ENCODE data around the gene ALG14. TPM values are rescaled to one million over a fixed set of nuclear protein-coding genes. Genes with fewer than 3 reads are reported as not detected.

ALG14 gene
- total RNA-seq, 1 experiment from 2014 or later: 5.7 TPM

DNA sequence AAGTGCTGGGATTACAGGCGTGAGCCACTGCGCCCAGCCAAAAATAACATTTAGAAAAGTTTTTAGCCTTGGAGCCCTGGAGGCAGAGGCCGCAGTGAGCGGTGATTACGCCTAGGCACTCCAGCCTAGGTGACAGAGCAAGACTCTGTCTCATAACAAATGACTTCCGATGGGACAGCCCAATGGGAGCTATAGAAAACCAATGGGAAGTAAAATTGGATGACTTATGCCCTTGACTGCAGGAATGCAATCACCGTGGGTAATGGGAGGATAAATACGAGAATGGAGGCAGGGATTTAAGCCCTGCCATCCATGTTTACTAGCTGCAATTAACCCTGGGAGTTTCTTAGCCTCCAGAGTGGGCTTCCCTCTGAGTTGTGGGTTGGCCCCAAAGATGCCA lies 108.9 kb downstream of the ALG14 start:
- no peak overlapping the region for H3K9ac ChIP-seq (ENCODE audit: low read length)
- BruUV-seq (replicated peaks): no TSS peak
- TF ChIP-seq, protein P1, sequence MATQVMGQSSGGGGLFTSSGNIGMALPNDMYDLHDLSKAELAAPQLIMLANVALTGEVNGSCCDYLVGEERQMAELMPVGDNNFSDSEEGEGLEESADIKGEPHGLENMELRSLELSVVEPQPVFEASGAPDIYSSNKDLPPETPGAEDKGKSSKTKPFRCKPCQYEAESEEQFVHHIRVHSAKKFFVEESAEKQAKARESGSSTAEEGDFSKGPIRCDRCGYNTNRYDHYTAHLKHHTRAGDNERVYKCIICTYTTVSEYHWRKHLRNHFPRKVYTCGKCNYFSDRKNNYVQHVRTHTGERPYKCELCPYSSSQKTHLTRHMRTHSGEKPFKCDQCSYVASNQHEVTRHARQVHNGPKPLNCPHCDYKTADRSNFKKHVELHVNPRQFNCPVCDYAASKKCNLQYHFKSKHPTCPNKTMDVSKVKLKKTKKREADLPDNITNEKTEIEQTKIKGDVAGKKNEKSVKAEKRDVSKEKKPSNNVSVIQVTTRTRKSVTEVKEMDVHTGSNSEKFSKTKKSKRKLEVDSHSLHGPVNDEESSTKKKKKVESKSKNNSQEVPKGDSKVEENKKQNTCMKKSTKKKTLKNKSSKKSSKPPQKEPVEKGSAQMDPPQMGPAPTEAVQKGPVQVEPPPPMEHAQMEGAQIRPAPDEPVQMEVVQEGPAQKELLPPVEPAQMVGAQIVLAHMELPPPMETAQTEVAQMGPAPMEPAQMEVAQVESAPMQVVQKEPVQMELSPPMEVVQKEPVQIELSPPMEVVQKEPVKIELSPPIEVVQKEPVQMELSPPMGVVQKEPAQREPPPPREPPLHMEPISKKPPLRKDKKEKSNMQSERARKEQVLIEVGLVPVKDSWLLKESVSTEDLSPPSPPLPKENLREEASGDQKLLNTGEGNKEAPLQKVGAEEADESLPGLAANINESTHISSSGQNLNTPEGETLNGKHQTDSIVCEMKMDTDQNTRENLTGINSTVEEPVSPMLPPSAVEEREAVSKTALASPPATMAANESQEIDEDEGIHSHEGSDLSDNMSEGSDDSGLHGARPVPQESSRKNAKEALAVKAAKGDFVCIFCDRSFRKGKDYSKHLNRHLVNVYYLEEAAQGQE (IDR thresholded peaks at IDR 0.05; ENCODE audit: low read depth): no peak
- TF ChIP-seq POLR2AphosphoS5 (IDR thresholded peaks at IDR 0.05; ENCODE audit: low read depth, low read length): no peak
- TF ChIP-seq SP1 (IDR thresholded peaks at IDR 0.05; ENCODE audit: low read depth): no peak
- no peak for TF ChIP-seq RAD21 (IDR thresholded peaks at IDR 0.05; ENCODE audit: low read depth)
- TF ChIP-seq, protein P2, sequence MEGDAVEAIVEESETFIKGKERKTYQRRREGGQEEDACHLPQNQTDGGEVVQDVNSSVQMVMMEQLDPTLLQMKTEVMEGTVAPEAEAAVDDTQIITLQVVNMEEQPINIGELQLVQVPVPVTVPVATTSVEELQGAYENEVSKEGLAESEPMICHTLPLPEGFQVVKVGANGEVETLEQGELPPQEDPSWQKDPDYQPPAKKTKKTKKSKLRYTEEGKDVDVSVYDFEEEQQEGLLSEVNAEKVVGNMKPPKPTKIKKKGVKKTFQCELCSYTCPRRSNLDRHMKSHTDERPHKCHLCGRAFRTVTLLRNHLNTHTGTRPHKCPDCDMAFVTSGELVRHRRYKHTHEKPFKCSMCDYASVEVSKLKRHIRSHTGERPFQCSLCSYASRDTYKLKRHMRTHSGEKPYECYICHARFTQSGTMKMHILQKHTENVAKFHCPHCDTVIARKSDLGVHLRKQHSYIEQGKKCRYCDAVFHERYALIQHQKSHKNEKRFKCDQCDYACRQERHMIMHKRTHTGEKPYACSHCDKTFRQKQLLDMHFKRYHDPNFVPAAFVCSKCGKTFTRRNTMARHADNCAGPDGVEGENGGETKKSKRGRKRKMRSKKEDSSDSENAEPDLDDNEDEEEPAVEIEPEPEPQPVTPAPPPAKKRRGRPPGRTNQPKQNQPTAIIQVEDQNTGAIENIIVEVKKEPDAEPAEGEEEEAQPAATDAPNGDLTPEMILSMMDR (IDR thresholded peaks at IDR 0.05 in 2 of 3, conservative IDR thresholded peaks at IDR 0.05 in 1 of 3; ENCODE audit: borderline replicate concordance in 1 of 3, insufficient read depth in 1 of 3, low read depth in 2 of 3, low read length in 2 of 3): no peak
- TF ChIP-seq, protein P3, sequence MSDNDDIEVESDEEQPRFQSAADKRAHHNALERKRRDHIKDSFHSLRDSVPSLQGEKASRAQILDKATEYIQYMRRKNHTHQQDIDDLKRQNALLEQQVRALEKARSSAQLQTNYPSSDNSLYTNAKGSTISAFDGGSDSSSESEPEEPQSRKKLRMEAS (IDR thresholded peaks at IDR 0.05): no peak
- no peak for TF ChIP-seq CEBPB (IDR thresholded peaks at IDR 0.05; ENCODE audit: low read depth)
- no peak for TF ChIP-seq EZH2phosphoT487 (IDR thresholded peaks at IDR 0.05; ENCODE audit: borderline replicate concordance)
- TF ChIP-seq ZFX (IDR thresholded peaks at IDR 0.05): no peak
- TF ChIP-seq EGR1 (IDR thresholded peaks at IDR 0.05; ENCODE audit: low read depth): no peak
- TF ChIP-seq FOSL1 (IDR thresholded peaks at IDR 0.05; ENCODE audit: low read depth): no peak
- no peak for TF ChIP-seq POLR2A (IDR thresholded peaks at IDR 0.05; ENCODE audit: borderline replicate concordance, extremely low read depth, insufficient read depth, insufficient read length)
- no peak for TF ChIP-seq CBX3 (IDR thresholded peaks at IDR 0.05; ENCODE audit: low read depth)
- no peak for TF ChIP-seq ZNF274 (IDR thresholded peaks at IDR 0.05; ENCODE audit: low read depth, low read length)
- TF ChIP-seq JUND (IDR thresholded peaks at IDR 0.05): no peak
- no peak for TF ChIP-seq TCF7L2 (IDR thresholded peaks at IDR 0.05; ENCODE audit: borderline replicate concordance, extremely low read depth, insufficient read depth, insufficient read length)
- H3K79me2 ChIP-seq (ENCODE audit: insufficient read depth, low read length): no peaks in the 10 kb centered on the region
- intact Hi-C loops (cut with micrococcal nuclease): no loop called here
- ATAC-seq (no peak), DNase-seq (ENCODE audit: low read depth, low spot score) (no peak)
- no peaks in the 10 kb centered on the region for H3K36me3 ChIP-seq (ENCODE audit: control insufficient read depth in 1 of 2, insufficient read depth in 2 of 2, low read length in 2 of 2)
- H3K4me1 ChIP-seq (ENCODE audit: control insufficient read depth in 1 of 2, insufficient read depth in 2 of 2, low read length in 2 of 2): no peaks in the 10 kb centered on the region
- CTCF ChIA-PET: no interaction called here
- POLR2A ChIA-PET: no interaction called here
- H3K27ac ChIP-seq (ENCODE audit: low read depth, low read length): no peak overlapping the region
- RAD21 ChIA-PET (ENCODE audit: low non-redundant PET in 1 of 2, low total read pairs in 2 of 2, uncharacterized antibody in 2 of 2, unreplicated experiment in 2 of 2): no interaction called here
- H3K4me3 ChIP-seq (replicated peaks in 1 of 2; ENCODE audit: low read depth in 1 of 2, low read length in 2 of 2): no peak overlapping the region
- no peak overlapping the region for H3K4me2 ChIP-seq (ENCODE audit: low read length)
- no peaks in the 10 kb centered on the region for H3K9me2 ChIP-seq (ENCODE audit: insufficient read depth)
- H2AFZ ChIP-seq (ENCODE audit: low read depth, low read length, poor library complexity, severe bottlenecking): no peak overlapping the region
- no peaks in the 10 kb centered on the region for H4K20me1 ChIP-seq (ENCODE audit: insufficient read depth)
- H3K9me3 ChIP-seq (ENCODE audit: control insufficient read depth in 1 of 2, insufficient read depth in 1 of 2, low read depth in 1 of 2, low read length in 2 of 2): no peaks in the 10 kb centered on the region
- H3K27me3 ChIP-seq (ENCODE audit: insufficient read depth, low read length): no peaks in the 10 kb centered on the region

Data from HCT116 (cell line).